GM21528 (cell line): ENCODE results near the gene FOSL2.

Experiments used
- ATAC-seq: cut with Tn5 transposase; IDR thresholded peaks from one replicate; pipeline ENCODE4 v1.9.1; 2021; ENCODE audit warnings: mild to moderate bottlenecking, moderate library complexity; ENCODE audit not compliant: unreplicated experiment, low FRiP score

FOSL2 gene

DNA sequence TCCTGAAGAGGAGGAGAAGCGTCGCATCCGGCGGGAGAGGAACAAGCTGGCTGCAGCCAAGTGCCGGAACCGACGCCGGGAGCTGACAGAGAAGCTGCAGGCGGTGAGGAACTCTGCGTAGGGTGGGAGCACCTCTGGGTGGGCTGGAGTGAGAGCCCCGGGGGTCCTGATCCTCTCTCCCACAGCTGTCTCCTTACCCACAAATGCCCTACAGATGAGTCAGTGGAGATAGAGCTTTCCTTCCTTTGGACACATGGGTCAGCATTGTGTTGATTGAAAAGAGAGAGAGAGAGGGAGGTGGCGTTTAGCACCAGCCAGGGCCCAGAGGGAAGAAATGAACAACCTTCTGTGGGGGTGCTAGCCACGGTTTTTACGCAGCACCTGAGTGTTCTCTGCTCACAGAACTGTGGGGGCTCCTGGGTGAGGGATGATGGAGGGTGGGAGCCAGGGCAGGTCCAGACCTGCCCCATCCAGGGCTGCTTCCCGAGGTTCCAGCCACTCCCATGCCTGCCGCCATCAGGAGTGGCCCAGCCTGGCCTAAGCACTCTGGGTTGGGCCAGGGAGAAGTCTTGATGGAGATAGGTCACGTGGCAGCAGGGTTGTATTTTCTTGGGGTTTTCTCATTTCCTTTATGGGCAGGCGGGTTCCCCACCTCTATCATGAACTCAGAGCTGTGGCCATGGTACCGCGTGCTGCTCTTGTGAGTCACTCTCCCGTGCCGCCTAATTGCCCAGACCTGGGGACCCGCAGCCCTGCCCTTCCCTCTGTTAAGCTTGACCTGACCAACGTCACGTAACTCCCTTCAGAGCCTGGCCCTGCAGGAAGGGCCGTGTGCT, 16.3 kb downstream of the FOSL2 start:
- no peak for ATAC-seq

DNA sequence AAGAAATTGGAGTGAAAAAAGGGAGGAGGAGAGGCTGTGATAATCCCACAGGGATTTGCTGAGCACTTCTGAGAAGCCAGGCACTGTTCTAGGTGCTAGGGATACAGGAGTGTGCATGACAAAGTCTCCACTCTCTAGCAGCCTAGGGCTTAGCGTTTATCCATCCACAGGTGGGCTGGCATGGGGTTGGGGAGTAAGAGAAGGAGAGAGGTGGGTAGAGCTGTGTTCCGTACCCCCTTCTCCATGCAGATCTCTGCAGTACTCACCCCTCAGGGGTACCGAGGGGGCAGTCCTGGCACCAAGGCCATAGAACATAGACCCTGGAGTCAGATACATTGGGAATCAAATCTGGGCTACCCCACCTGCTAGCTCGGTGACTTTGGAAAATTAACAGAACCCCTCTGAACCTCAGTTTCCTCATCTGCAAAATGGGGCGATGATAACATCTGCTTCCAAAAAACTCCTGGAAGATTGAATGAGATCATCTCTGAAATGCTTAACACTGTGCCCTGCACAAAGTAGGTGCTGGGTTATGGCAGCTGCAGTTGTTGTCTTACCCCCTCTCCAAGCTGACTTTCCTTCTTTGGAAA, 18.6 kb downstream of the FOSL2 start:
- no peak for ATAC-seq

DNA sequence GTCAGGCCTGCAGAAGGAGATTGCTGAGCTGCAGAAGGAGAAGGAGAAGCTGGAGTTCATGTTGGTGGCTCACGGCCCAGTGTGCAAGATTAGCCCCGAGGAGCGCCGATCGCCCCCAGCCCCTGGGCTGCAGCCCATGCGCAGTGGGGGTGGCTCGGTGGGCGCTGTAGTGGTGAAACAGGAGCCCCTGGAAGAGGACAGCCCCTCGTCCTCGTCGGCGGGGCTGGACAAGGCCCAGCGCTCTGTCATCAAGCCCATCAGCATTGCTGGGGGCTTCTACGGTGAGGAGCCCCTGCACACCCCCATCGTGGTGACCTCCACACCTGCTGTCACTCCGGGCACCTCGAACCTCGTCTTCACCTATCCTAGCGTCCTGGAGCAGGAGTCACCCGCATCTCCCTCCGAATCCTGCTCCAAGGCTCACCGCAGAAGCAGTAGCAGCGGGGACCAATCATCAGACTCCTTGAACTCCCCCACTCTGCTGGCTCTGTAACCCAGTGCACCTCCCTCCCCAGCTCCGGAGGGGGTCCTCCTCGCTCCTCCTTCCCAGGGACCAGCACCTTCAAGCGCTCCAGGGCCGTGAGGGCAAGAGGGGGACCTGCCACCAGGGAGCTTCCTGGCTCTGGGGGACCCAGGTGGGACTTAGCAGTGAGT, 19.4 kb downstream of the FOSL2 start:
- ATAC-seq, result no peak

DNA sequence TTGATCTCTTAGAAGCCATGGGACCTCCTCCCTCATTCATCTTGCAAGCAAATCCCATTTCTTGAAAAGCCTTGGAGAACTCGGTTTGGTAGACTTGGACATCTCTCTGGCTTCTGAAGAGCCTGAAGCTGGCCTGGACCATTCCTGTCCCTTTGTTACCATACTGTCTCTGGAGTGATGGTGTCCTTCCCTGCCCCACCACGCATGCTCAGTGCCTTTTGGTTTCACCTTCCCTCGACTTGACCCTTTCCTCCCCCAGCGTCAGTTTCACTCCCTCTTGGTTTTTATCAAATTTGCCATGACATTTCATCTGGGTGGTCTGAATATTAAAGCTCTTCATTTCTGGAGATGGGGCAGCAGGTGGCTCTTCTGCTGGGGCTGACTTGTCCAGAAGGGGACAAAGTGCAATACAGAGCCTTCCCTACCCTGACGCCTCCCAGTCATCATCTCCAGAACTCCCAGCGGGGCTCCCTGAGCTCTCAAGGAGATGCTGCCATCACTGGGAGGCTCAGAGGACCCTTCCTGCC, 20.0 kb downstream of the FOSL2 start:
- no peak for ATAC-seq

DNA sequence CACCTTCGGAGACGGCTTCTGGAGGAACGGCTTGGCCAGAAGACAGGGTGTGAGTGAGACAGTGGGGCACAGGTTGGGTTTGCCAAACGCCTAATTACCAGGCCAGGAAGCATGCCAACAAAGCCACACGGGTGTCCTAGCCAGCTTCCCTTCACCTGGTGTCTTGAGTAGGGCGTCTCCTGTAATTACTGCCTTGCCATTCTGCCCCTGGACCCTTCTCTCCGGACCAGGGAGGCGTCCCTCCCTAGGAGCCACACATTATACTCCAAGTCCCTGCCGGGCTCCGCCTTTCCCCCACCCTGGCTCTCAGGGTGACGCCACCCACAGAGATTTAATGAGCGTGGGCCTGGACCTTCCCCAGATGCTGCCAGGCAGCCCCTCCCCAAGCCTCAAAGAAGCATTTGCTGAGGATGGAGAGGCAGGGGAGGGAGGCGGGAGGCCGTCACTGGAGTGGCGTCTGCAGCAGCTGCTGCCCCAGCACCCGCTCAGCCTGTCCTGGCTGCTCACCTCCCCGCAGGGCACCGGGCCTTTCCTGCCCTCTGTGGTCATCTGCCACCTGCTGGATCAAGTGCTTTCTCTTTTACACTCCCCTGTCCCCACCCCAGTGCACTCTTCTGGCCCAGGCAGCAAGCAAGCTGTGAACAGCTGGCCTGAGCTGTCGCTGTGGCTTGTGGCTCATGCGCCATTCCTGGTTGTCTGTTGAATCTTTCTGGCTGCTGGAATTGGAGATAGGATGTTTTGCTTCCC, 20.7 kb downstream of the FOSL2 start:
- no peak for ATAC-seq

DNA sequence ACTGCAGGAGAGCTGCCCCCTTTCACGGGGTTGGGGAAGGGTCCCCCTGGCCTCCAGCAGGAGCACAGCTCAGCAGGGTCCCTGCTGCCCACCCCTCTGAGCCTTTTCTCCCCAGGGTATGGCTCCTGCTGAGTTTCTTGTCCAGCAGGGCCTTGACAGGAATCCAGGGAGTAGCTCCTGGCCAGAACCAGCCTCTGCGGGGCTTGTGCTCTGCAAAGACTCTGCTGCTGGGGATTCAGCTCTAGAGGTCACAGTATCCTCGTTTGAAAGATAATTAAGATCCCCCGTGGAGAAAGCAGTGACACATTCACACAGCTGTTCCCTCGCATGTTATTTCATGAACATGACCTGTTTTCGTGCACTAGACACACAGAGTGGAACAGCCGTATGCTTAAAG, 21.2 kb downstream of the FOSL2 start:
- ATAC-seq, result no peak

DNA sequence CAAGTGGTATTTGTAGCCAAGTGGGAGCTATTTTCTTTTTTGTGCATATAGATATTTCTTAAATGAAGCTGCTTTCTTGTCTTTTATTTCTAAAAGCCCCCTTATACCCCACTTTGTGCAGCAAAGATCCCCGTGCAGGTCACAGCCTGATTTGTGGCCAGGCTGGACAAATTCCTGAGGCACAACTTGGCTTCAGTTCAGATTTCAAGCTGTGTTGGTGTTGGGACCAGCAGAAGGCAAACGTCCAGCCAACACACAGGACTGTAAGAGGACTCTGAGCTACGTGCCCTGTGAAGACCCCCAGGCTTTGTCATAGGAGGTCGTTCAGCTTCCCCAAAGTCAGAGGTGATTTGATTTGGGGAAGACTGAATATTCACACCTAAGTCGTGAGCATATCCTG, 21.9 kb downstream of the FOSL2 start:
- no peak for ATAC-seq

DNA sequence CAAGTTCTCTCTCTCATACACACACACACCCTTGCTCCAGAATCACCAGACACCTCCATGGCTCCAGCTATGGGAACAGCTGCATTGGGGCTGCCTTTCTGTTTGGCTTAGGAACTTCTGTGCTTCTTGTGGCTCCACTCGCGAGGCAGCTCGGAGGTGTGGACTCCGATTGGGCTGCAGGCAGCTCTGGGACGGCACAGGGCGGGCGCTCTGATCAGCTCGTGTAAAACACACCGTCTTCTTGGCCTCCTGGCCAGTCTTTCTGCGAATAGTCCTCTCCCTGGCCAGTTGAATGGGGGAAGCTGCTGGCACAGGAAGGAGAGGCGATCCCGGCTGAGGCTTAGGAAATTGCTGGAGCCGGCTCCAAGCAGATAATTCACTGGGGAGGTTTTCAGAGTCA, 22.4 kb downstream of the FOSL2 start:
- no peak for ATAC-seq

DNA sequence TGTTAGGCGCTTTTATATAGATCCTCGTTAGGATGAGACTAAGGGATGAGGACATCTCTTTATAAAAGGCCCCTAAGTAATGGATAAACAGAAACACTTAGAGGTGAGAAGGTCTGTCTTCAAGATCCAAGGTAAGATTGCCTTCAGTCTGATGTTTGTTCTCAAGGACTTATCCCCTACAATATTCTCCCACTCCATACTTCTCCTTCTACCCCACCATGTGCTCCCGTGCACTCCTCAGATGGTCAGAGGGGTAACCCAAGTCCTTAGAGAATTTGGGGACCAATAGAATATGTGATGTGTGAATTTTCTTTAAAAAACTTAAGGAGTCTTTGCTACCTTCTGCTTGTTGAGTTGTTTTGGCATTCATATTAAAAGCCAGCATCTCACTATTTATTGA, 23.1 kb downstream of the FOSL2 start:
- no peak for ATAC-seq

DNA sequence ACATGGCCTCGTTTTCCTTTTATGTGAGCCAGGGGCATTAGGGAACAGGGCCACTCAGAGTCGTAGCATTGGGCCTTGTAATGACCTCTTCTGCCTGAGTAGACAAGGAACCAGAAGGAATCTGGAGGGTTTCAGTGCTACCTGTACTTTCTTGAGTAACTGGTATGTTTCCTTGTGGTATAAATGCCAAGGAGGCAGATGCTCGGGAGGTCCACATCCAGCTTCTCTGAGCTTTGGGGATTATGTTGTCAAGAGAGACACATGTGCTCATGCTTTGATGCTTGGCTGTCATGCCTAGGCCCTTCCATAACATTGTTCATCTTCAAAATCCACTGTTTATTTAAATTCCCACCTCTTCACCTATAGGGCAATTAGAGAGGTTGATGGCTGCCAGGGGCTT, 26.3 kb downstream of the FOSL2 start:
- no peak for ATAC-seq

DNA sequence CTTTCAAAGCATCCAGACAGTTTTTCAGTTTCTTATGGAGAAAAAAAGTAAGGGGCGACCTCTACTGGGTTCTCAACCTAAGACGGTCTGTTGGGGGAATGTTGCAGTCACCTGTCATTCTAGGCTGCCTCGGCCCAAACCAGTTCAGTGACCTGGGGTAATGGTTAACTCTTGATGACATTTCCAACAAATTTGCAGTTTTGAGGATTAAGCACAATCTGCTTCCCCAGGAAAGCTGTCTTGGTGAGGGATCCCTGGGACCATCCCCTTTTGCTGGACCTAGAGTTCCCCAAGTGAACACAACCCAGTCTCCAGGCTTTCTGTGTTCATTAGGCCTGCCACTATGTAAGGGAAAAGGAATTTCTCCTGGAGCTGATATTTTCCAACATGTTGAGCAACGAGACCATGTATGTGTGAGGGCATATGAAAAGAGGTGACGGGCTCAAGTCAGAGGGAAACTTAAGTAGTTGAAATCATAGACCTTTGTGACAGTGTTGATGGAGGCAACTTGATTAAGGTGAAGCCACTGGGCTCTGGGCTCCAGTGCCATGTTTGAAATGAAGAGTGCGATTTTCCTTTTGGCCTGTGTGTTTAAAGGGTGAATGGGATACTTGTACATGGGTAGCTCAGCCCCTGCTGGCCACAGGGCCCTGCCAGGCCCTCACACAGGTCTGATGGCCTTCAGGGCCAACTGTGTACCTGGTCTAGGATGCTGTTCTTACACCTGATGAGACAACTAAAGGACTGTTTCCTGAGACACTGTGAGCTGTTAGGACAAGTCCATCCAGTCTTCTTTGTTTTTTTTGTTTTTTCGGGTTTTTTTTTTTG, 27.0 kb downstream of the FOSL2 start:
- no peak for ATAC-seq

DNA sequence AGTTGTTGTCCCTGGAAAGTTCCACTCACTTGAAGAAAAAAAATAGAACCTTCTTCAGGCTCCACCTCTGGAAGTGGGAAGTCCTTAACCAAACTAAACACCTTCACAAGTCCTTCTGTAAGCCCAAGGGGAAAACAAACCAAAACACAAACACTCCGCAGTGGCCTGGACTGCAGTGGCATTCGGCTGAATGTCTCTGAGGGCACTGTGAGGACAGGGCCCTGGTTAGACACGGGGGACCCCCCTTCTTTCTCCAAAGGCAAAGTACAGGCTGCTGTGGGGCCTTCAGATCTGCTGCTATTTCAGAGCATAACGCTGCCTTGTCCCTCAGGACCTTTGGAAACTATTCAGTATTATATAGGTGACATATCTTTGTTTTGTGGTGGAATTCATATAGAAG, 28.1 kb downstream of the FOSL2 start:
- ATAC-seq, result no peak

DNA sequence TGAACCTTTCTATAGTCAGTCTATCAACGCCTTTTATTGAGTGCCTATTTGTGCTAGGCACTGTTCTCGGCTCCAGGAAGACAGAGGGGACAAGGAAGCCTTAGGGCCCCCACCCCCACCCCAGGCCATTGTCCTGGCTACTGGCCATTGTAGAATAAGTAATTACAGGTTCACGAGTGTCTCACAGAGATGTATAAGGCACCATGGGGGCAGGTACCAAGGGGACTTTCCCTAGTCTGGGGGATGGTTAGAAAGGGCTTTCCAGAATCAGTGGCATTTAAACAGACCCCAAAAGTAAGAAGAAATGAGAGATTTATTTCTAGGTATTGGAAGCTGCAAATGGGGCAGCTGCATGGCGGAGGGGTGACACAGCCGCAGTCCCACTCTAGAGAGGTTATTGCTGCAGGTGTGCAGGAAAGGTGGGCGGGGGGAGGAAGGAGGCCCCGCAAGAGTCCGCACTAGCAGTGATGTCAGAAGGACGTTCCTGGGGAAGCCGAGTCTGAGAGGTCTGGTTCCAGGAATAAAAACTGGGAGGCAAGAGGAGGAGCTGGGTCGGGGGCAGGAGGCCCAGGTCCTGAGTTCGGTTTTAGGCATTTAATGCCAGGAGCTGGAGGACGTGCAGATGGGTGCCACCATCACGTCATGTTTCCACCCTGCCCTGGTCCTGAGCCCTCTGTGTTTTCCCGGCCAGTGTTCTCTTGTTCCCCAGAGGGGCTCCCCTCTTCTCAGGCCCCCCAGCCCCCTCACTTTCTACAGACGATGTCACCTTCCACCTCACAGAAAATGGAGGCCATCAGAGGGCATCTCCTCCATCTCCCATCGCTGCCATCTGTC, 30.5 kb downstream of the FOSL2 start:
- no peak for ATAC-seq

DNA sequence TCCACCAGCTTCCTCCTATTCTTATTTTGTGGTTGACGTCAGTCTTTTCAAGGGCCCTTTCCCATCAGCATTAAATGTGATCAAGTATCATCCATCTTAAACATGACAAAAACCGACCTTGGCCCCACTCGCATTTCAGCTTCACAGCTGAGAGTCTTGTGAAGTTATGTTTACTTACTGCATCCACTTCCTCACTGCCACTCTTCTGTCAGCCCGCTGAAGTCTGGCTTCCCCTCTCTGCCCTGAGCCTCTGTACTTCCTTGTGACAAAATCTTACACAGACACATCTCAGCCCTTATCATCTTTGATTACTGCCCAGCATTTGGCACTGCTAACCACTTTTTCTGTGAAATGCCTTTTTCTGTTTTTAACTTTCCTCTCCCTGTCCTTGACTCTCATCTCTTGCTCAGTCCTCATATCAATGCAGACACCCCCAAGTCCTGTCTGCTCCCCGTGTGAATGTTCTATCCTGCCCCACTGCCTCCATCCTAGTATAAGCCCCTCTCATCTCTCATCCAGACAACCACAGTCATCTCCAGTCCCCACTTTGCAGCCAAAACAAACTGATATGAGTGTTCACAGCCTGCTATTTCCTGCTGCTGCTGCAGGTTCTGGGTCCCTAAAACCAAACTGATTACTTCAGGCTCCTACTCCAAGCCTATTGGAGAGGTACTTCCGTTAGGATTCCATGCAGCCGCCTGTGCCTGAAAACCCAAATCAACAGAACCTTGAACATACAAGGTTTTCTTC, 31.4 kb downstream of the FOSL2 start:
- no peak for ATAC-seq

DNA sequence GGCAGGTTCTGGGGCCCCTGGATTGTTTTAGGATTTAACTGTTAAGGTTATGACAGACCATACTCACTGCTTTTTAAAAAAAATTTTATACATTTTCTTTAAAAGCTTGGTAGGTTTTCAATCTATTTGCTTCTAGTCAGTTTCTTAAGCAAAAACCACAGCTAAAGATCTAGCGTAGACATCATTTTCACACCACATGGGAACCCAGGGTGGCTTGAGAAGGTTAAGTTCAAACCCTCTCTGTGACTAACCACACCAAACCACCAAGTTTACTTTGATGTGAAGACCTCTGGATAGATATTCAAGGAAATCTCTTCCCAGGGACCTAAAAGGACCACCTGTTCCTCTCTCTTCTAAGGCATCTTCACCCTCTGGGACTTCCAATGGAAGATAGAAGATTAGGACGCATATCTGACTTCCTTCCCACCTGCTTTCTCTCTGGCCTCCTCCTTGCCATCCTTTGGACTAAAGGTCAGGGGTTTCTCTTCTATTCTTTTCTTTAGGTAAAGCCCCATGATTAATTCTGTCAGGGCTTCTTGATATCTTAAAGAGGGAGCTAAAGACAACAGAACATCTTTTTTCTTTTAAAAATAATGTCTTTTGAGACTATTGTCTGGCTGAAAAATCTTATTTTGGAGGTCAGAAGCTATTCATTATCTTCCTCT, 32.3 kb downstream of the FOSL2 start:
- ATAC-seq, result no peak

DNA sequence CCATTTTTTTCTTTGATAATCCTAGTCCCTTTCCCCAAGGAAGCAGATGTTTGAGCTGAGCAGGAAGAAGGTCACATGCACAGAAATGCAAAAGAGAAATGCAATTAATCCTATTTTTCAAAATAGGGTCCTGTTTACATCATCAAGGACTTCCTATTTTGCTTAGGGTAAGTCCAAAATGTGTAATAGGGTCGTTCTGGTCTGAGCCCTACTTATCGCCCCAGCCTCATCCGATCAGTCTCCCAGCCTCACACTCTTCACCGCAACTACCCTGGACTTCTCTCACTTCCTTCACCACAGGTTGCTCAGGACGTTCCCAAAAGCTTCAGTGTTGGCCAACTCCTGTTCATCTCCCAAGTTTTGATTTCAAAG, 32.8 kb downstream of the FOSL2 start:
- no peak for ATAC-seq

DNA sequence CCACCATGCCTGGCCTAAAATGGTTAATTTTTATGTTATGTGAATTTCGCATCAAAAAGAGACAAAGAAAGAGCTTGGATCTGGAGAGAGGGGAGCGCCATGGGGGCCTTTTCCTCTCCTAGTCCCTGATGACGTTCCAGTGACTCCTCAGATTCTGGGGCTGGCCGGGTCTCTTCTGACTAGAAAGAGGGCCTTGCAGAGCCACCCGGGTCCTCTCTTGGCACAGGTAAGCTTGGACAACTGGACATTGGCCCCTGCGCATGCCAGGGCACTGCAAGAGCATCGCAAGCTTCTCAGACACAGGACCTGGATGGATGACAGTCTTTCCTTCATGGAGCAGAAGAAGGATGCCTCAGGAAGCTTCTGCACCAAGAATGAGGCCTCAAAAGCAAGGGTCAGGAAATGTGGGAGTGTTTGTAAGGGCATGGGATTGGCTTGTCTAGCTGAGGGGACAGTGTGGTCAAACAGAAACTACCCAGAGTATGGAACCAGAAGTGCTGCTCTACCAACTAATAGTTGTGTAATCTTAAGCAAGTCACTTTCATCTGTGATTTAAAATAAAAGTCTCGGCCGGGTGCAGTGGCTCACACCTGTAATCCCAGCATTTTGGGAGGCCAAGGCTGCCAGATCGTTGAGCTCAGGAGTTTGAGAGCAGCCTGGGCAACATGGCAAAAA, 35.2 kb downstream of the FOSL2 start:
- no peak for ATAC-seq
